GM18870 (cell line): ENCODE measurements around the gene PPARA.

ENCODE experiments used
- ATAC-seq: cut with Tn5 transposase; IDR thresholded peaks from one replicate; pipeline ENCODE4 v1.9.1; 2021; ENCODE audit warnings: moderate library complexity; ENCODE audit not compliant: unreplicated experiment

PPARA gene

GRCh38 chr22:46142548-46143490 is 7.5 kb upstream of the PPARA start:
- no peak for ATAC-seq

GRCh38 chr22:46143491-46144147 is 6.7 kb upstream of the PPARA start:
- ATAC-seq: no peak

- no peak for ATAC-seq
Observed at GRCh38 chr22:46145361-46145851, 4.9 kb upstream of the PPARA start.

- ATAC-seq: no peak
Observed at GRCh38 chr22:46145896-46146295, 4.4 kb upstream of the PPARA start.

- ATAC-seq: no peak
Observed at GRCh38 chr22:46146329-46146728, 4.0 kb upstream of the PPARA start.

GRCh38 chr22:46147061-46147460 is 3.3 kb upstream of the PPARA start:
- no peak for ATAC-seq

- no peak for ATAC-seq
Observed at GRCh38 chr22:46147471-46148267, 2.7 kb upstream of the PPARA start.

- ATAC-seq: no peak
Observed at GRCh38 chr22:46148336-46148735, 2.0 kb upstream of the PPARA start.

GRCh38 chr22:46148816-46149511 is 1.4 kb upstream of the PPARA start:
- no peak for ATAC-seq

- no peak for ATAC-seq
Observed at GRCh38 chr22:46149512-46150033, 753 bp upstream of the PPARA start.

GRCh38 chr22:46150655-46151477 is 540 bp downstream of the PPARA start:
- ATAC-seq: no peak

GRCh38 chr22:46153930-46154329 is 3.6 kb downstream of the PPARA start:
- ATAC-seq: no peak

GRCh38 chr22:46156031-46156430 is 5.7 kb downstream of the PPARA start:
- no peak for ATAC-seq

- no peak for ATAC-seq
Observed at GRCh38 chr22:46158283-46158682, 8.0 kb downstream of the PPARA start.

GRCh38 chr22:46159212-46159611 is 8.9 kb downstream of the PPARA start:
- ATAC-seq: no peak

- no peak for ATAC-seq
Observed at GRCh38 chr22:46159777-46160176, 9.5 kb downstream of the PPARA start.

GRCh38 chr22:46162285-46162684 is 12.0 kb downstream of the PPARA start:
- ATAC-seq: no peak

GRCh38 chr22:46162771-46163556 is 12.6 kb downstream of the PPARA start:
- ATAC-seq: no peak

- no peak for ATAC-seq
Observed at GRCh38 chr22:46163557-46163888, 13.2 kb downstream of the PPARA start.
